GM12865 (cell line): ENCODE measurements around the gene GAMT.

Experiments used
- DNase-seq: peaks from one replicate; pipeline ENCODE4 v3.0.0; 2010; ENCODE audit warnings: low read depth
- H3K4me3 ChIP-seq: 2 replicates; pipeline ENCODE4 v1.5.1; 2011; ENCODE audit warnings: mild to moderate bottlenecking, low read depth, low read length, control low read depth
- CTCF ChIP-seq: IDR thresholded peaks from 2 replicates; pipeline ENCODE4 v1.5.1; 2011; ENCODE audit warnings: low read length, control low read depth, low read depth, inconsistent platforms; ENCODE audit not compliant: insufficient read depth; ENCODE audit errors: missing control alignments

GAMT gene

GRCh38 chr19:1366899-1367870 is 34.2 kb downstream of the GAMT start:
- no peak for DNase-seq
- no peak overlapping the region for H3K4me3 ChIP-seq

GRCh38 chr19:1366296-1366695 is 35.0 kb downstream of the GAMT start:
- no peak for TF ChIP-seq CTCF
- H3K4me3 ChIP-seq = no peak overlapping the region
- no peak for DNase-seq

More at GRCh38 chr19:1366899-1367870, 34.2 kb downstream of the GAMT start:
- no peak for TF ChIP-seq CTCF

- DNase-seq = no peak
- TF ChIP-seq CTCF = no peak
- H3K4me3 ChIP-seq = no peak overlapping the region
Measured at GRCh38 chr19:1365319-1366269, 35.7 kb downstream of the GAMT start.

GRCh38 chr19:1364070-1364704 is 37.2 kb downstream of the GAMT start:
- H3K4me3 ChIP-seq = no peak overlapping the region
- TF ChIP-seq CTCF = no peak
- no peak for DNase-seq

DNA sequence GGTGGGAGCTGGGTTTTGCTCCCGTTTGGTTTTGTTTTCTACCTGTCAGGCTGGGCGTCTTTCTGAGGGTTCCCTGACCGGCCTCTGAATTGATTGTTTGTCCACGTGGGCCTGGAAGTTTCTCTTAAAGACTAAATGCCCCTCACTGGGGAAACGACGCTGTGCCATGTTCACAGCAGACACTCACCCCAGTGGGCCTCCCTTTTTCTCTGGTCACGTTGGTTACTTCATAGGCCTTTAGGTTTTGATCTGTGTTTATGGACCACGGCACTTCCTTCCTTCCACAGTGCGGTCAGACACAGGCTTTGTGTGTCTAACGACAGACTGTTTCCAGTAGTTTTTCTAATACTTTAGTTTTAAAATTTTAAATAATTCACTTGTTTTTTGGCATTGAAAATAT is 37.7 kb downstream of the GAMT start:
- DNase-seq = no peak
- TF ChIP-seq CTCF = no peak
- no peak overlapping the region for H3K4me3 ChIP-seq
